Natural killer cell (primary cell): ENCODE measurements around the gene ATP7B. TPM values are rescaled to one million over a fixed set of nuclear protein-coding genes. Genes with fewer than 3 reads are reported as not detected.

Experiments used
- ATAC-seq, 3 donors: fragments of 150-1000 bp in 2 of 3; fragments of 200-7000 bp in 1 of 3; cut with Tn5 transposase; 1 replicate in 1 of 3; 2 replicates in 2 of 3; pipeline ENCODE4 v1.10.0; 2021; ENCODE audit warnings: mild to moderate bottlenecking in 2 of 3, moderate library complexity in 2 of 3
- DNase-seq, 2 donors: peaks; one replicate each; pipeline versions ENCODE4 v3.0.0 to v3.0.0-alpha.2; 2013 to 2021; ENCODE audit warnings: mixed read lengths in 1 of 2
- H3K27ac ChIP-seq: one replicate; pipeline ENCODE4 v1.5.1; 2013; ENCODE audit warnings: mild to moderate bottlenecking, low read length
- H3K27me3 ChIP-seq: one replicate; pipeline ENCODE4 v1.6.1; 2013; ENCODE audit warnings: low read length; ENCODE audit not compliant: control insufficient read depth, insufficient read depth
- H3K36me3 ChIP-seq: one replicate; pipeline ENCODE4 v1.6.1; 2013; ENCODE audit warnings: low read length; ENCODE audit not compliant: control insufficient read depth, insufficient read depth
- H3K4me1 ChIP-seq: one replicate; pipeline ENCODE4 v1.6.1; 2013; ENCODE audit warnings: low read length; ENCODE audit not compliant: control insufficient read depth, insufficient read depth
- H3K4me3 ChIP-seq: one replicate; pipeline ENCODE4 v1.5.1; 2013; ENCODE audit warnings: low read length
- H3K9me3 ChIP-seq: one replicate; pipeline ENCODE4 v1.6.1; 2013; ENCODE audit warnings: low read length; ENCODE audit not compliant: control insufficient read depth, insufficient read depth
- H3K27ac Mint-ChIP-seq, 2 donors: one replicate each; pipeline ENCODE4 v1.8.0; 2022; ENCODE audit warnings: mild to moderate bottlenecking in 2 of 2, mixed read lengths in 2 of 2, moderate library complexity in 1 of 2
- H3K27me3 Mint-ChIP-seq, 2 donors: one replicate each; pipeline ENCODE4 v1.8.0; 2022; ENCODE audit warnings: low read depth in 2 of 2, mixed read lengths in 2 of 2
- H3K36me3 Mint-ChIP-seq: one replicate; pipeline ENCODE4 v1.8.0; 2022; ENCODE audit warnings: mixed read lengths
- H3K4me1 Mint-ChIP-seq, 2 donors: one replicate each; pipeline ENCODE4 v1.8.0; 2022; ENCODE audit warnings: mixed read lengths in 2 of 2
- H3K4me3 Mint-ChIP-seq: one replicate; pipeline ENCODE4 v1.8.0; 2022; ENCODE audit warnings: mild to moderate bottlenecking, moderate library complexity, mixed read lengths
- H3K9me3 Mint-ChIP-seq, 2 donors: one replicate each; pipeline ENCODE4 v1.8.0; 2022; ENCODE audit warnings: mixed read lengths in 2 of 2
- CTCF ChIP-seq: fragments of 200-600 bp; IDR thresholded peaks from one replicate; pipeline ENCODE4 v1.8.0; 2022; ENCODE audit warnings: antibody characterized with exemption
- WGBS: methylation state at CpG from one replicate; pipeline ENCODE4 v1.1.7; 2013; ENCODE audit warnings: missing lambda C conversion rate; ENCODE audit not compliant: insufficient coverage; 5-methylcytosine and 5-hydroxymethylcytosine counted together
- intact Hi-C: fragments of 100-400 bp; cut with micrococcal nuclease; formaldehyde crosslinking; loops from one replicate; pipeline ENCODE4 v1.14.2; 2022
- total RNA-seq, 4 donors: library from RNA; stranded (reverse); fragments of 120-200 nt in 1 of 4; gene quantifications; one replicate each; pipeline versions ENCODE4 v1.2.3 to v1.2.4, GENCODE V29; 2013 to 2022

The ATP7B gene
- total RNA-seq, 3 donors from 2014 or later (not counting 1 experiment from before 2014, with no cell fraction given): 0.45 to 0.64 (median 0.58) TPM

GRCh38 chr13:51980908-51981307, 30.3 kb downstream of the ATP7B start:
- H3K4me3 Mint-ChIP-seq: no peak overlapping the region
- TF ChIP-seq CTCF: no peak
- H3K9me3 ChIP-seq: no peaks in the 10 kb centered on the region
- H3K36me3 Mint-ChIP-seq: no peaks in the 10 kb centered on the region
- H3K36me3 ChIP-seq: no peaks in the 10 kb centered on the region
- intact Hi-C loops: no loop called here
- no peak for DNase-seq
- H3K27me3 ChIP-seq: no peaks in the 10 kb centered on the region
- 0% methylated on average over 1 of the region's 4 CpGs for WGBS
- H3K4me1 ChIP-seq: no peaks in the 10 kb centered on the region
- no peaks in the 10 kb centered on the region for H3K9me3 Mint-ChIP-seq
- H3K4me3 ChIP-seq: no peak overlapping the region
- H3K27ac ChIP-seq: no peak overlapping the region
- no peak for ATAC-seq
- H3K4me1 Mint-ChIP-seq: no peaks in the 10 kb centered on the region
- no peak overlapping the region for H3K27ac Mint-ChIP-seq
- peaks cover 10 to 12% of the 10 kb centered on the region in 2 donors for H3K27me3 Mint-ChIP-seq

DNA sequence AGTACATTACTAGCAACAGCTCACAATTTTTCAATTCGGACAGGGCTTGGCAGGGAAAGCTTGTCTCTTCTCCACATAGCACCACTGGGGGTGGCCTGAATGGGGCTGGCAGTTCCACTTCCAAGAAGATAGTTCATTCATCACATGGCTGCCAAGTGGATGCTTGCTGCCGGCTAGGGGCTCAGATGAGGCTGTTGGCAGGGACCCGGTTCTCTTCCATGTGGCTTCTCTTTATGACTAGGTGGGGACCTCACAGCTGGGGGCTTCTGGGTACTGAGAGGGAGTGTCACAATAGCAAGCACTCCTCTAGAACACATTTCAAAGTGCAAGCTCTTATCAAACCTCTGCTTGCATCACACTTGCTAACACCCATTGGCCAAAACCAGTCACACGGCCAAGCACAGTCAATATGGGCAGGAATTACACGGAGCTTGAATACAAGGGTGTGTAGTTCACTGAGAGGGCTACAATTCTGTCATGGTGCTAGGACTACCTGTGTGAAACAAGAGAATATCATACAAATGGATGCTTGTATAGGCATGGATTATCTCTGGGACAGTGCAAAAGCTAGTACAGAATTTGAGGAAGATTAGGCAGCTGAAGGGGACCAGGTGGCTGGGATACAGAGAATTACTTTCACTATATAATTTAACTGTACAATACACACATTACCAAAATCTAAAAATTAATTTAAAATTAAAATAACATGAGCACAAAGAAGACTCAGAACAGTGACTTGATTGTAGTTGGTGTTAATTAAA, 32.3 kb downstream of the ATP7B start:
- no peak for DNase-seq
- WGBS: 75% methylated on average over 5 of the region's 5 CpGs
- Mint-ChIP-seq H3K9me3 (no peaks in the 10 kb centered on the region), H3K4me1 (no peaks in the 10 kb centered on the region), H3K36me3 (no peaks in the 10 kb centered on the region), H3K27ac (no peak overlapping the region), H3K4me3 (no peak overlapping the region), H3K27me3 (peaks cover 0 to under 1% of the 10 kb centered on the region in 2 donors)
- ATAC-seq: no peak
- intact Hi-C loops: no loop called here
- Histone ChIP-seq H3K36me3 (no peaks in the 10 kb centered on the region), H3K27ac (no peak overlapping the region), H3K9me3 (no peaks in the 10 kb centered on the region), H3K4me3 (no peak overlapping the region), H3K27me3 (no peaks in the 10 kb centered on the region), H3K4me1 (no peaks in the 10 kb centered on the region)
- TF ChIP-seq CTCF: no peak

DNA sequence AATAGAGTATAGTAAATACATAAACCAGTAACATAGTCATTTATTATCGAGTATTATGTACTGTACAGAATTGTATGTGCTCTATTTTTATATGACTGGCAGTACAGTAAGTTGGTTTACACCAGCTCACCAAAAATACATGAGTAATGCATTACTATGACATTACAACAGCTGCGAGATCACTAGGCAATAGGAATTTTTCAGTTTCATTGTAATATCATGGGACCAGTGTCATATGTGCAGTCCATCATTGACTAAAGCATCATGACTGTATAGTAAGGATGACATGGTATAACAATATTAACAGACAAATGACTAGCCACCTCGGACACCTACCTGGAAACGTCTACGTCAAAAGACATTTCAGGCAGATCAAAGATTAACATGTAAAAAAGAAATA, 33.6 kb downstream of the ATP7B start:
- H3K27ac Mint-ChIP-seq: no peak overlapping the region
- no peaks in the 10 kb centered on the region for H3K4me1 ChIP-seq
- no peaks in the 10 kb centered on the region for H3K9me3 ChIP-seq
- no peak for TF ChIP-seq CTCF
- H3K4me1 Mint-ChIP-seq: no peaks in the 10 kb centered on the region
- no peaks in the 10 kb centered on the region for H3K9me3 Mint-ChIP-seq
- no peaks in the 10 kb centered on the region for H3K27me3 ChIP-seq
- H3K4me3 ChIP-seq: no peak overlapping the region
- H3K36me3 Mint-ChIP-seq: no peaks in the 10 kb centered on the region
- H3K27ac ChIP-seq: no peak overlapping the region
- H3K4me3 Mint-ChIP-seq: no peak overlapping the region
- no peaks in the 10 kb centered on the region for H3K36me3 ChIP-seq
- ATAC-seq (no peak), DNase-seq (no peak)
- intact Hi-C loops: no loop called here
- 83% methylated on average over 4 of the region's 5 CpGs for WGBS
- H3K27me3 Mint-ChIP-seq: no peaks in the 10 kb centered on the region

GRCh38 chr13:51976890-51977289, 34.4 kb downstream of the ATP7B start:
- peaks cover 0 to 3% of the 10 kb centered on the region in 2 donors for H3K27me3 Mint-ChIP-seq
- H3K36me3 Mint-ChIP-seq: no peaks in the 10 kb centered on the region
- Histone ChIP-seq H3K36me3 (no peaks in the 10 kb centered on the region), H3K4me3 (no peak overlapping the region), H3K27me3 (no peaks in the 10 kb centered on the region), H3K27ac (no peak overlapping the region), H3K4me1 (peaks cover 3% of the 10 kb centered on the region), H3K9me3 (no peaks in the 10 kb centered on the region)
- no peak for DNase-seq
- WGBS: 96% methylated on average over 2 of the region's 5 CpGs
- no peak for ATAC-seq
- H3K9me3 Mint-ChIP-seq: no peaks in the 10 kb centered on the region
- TF ChIP-seq CTCF: no peak
- no peak overlapping the region for H3K27ac Mint-ChIP-seq
- H3K4me1 Mint-ChIP-seq: peaks cover 0 to 7% of the 10 kb centered on the region in 2 donors
- no peak overlapping the region for H3K4me3 Mint-ChIP-seq
- intact Hi-C loops: no loop called here
